ENCODE results near the gene UNC13C.

GRCh38 chr15:54599386-54599785 is 621.1 kb downstream of the UNC13C start:
- TF ChIP-seq MAX (IDR thresholded peaks at IDR 0.05): no peak
- TF ChIP-seq YY1 (IDR thresholded peaks at IDR 0.05; ENCODE audit: low read depth): no peak
- TF ChIP-seq TAF1 (IDR thresholded peaks at IDR 0.05; ENCODE audit: low read depth): no peak
- no peak for TF ChIP-seq FOXM1 (IDR thresholded peaks at IDR 0.05; ENCODE audit: borderline replicate concordance, low read depth)
- no peak for TF ChIP-seq USF1 (IDR thresholded peaks at IDR 0.05)
- no peak for TF ChIP-seq CEBPB (IDR thresholded peaks at IDR 0.05)
- no peak for TF ChIP-seq REST (IDR thresholded peaks at IDR 0.05; ENCODE audit: low read depth)
- no peak for TF ChIP-seq EP300 (IDR thresholded peaks at IDR 0.05; ENCODE audit: borderline replicate concordance)
- no peak for TF ChIP-seq TCF12 (IDR thresholded peaks at IDR 0.05; ENCODE audit: low read depth)

Measured in Ishikawa (cell line).